Panc1 (cell line): ENCODE results near the gene COL3A1.

Source experiments
- POLR2AphosphoS5 ChIP-seq: IDR thresholded peaks from 2 replicates; pipeline ENCODE4 v1.6.1; 2012; ENCODE audit warnings: mild to moderate bottlenecking, low read depth, low read length, moderate library complexity
- TF ChIP-seq, protein P1 (sequence below): fragments of 450-650 bp; IDR thresholded peaks from 2 replicates; pipeline ENCODE4 v1.5.1; 2017; ENCODE audit warnings: mild to moderate bottlenecking

DNA sequence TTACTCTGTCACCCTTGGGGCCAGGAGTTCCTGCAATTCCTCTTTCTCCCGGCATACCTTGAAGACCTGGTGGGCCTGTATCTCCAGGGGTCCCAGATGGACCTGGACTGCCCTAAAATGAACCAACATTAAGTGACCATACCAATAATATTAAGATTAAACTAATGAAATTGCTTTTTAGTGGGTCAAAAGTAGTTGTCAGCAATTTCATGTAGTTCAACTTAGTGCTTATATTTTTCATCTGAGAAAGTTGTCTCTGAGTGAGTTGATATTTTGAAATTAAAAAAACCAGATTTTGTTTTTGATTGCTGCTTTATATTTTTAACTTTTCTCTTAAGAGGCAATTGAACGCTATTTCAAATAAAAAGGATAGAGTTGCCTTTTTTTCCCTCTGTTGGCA lies 83.1 kb downstream of the COL3A1 start:
- TF ChIP-seq, protein P1, sequence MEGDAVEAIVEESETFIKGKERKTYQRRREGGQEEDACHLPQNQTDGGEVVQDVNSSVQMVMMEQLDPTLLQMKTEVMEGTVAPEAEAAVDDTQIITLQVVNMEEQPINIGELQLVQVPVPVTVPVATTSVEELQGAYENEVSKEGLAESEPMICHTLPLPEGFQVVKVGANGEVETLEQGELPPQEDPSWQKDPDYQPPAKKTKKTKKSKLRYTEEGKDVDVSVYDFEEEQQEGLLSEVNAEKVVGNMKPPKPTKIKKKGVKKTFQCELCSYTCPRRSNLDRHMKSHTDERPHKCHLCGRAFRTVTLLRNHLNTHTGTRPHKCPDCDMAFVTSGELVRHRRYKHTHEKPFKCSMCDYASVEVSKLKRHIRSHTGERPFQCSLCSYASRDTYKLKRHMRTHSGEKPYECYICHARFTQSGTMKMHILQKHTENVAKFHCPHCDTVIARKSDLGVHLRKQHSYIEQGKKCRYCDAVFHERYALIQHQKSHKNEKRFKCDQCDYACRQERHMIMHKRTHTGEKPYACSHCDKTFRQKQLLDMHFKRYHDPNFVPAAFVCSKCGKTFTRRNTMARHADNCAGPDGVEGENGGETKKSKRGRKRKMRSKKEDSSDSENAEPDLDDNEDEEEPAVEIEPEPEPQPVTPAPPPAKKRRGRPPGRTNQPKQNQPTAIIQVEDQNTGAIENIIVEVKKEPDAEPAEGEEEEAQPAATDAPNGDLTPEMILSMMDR, result no peak
- TF ChIP-seq POLR2AphosphoS5, result no peak
